GM12878 (cell line): ENCODE data around the gene TPK1.

Source experiments
- EP300 ChIP-seq, 2 experiments: fragments of 150-350 bp in 1 of 2; IDR thresholded peaks; 2 replicates each; pipeline ENCODE4 v1.6.1; 2011 to 2012; ENCODE audit warnings: low read depth in 2 of 2, low read length in 2 of 2, borderline replicate concordance in 1 of 2, improper control_type of control experiment in 1 of 2, inconsistent platforms in 1 of 2; ENCODE audit not compliant: control insufficient read depth in 1 of 2
- FOXK2 ChIP-seq: fragments of 450-650 bp; IDR thresholded peaks from 2 replicates; pipeline ENCODE4 v1.6.1; 2017; ENCODE audit warnings: mild to moderate bottlenecking, moderate library complexity
- MTA3 ChIP-seq: IDR thresholded peaks from 2 replicates; pipeline ENCODE4 v1.6.1; 2012; ENCODE audit warnings: low read length, inconsistent platforms, borderline replicate concordance
- MYC ChIP-seq: IDR thresholded peaks from 2 replicates; pipeline ENCODE4 v1.6.1; 2011; ENCODE audit warnings: mild to moderate bottlenecking, low read length, moderate library complexity, inconsistent platforms; ENCODE audit not compliant: insufficient read depth, insufficient replicate concordance, insufficient read length, severe bottlenecking
- SMAD1 ChIP-seq: fragments of 450-650 bp; IDR thresholded peaks from 2 replicates; pipeline ENCODE4 v1.6.1; 2018; ENCODE audit warnings: mild to moderate bottlenecking, low read depth; ENCODE audit not compliant: partially characterized antibody
- ZNF274 ChIP-seq: IDR thresholded peaks from one replicate; pipeline ENCODE4 v1.8.0; 2011; ENCODE audit not compliant: insufficient read length, insufficient read depth

DNA sequence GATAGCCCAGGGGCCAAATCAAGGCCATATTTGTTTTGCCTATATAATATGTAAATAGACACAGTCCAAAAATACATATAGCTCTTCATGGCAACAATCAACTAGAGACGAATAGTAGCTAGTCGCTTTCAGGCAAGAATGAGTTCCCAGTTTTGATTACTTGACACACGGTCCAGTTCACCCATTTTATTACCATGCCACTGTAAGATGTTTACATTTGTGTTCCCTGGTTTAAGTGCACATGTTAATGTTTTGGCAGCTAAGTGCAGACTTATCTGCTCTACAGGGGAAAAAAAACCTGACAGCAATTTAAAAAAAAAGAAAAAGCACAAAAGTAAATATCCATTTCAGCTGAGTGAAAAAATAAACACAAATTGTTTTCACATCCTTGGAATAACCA, 213.1 kb downstream of the TPK1 start:
- TF ChIP-seq SMAD1, result no peak
- TF ChIP-seq ZNF274, result no peak
- no peak for TF ChIP-seq MYC
- no peak for TF ChIP-seq MTA3
- TF ChIP-seq EP300 (IDR thresholded peaks at IDR 0.05; ENCODE audit: borderline replicate concordance in 1 of 2, control insufficient read depth in 1 of 2, low read depth in 2 of 2, low read length in 2 of 2), result no peak
- TF ChIP-seq FOXK2, result no peak
